Stimulated activated CD8-positive, alpha-beta memory T cell treated with anti-CD3 and anti-CD28 coated beads, Interleukin-15, amount 100 ng/mL, for 4 hours (primary cell): Measurements from ENCODE around the gene CGA.
"Not testable (repeated sequence)": the region's sequence is repeated elsewhere in the genome, so short reads cannot be mapped to it uniquely, and the experiment has no call there.

Source experiments
- DNase-seq, 2 donors: peaks; one replicate each; pipeline ENCODE4 v3.0.0-alpha.2; 2020; ENCODE audit warnings: low read depth in 2 of 2

Gene CGA

DNA sequence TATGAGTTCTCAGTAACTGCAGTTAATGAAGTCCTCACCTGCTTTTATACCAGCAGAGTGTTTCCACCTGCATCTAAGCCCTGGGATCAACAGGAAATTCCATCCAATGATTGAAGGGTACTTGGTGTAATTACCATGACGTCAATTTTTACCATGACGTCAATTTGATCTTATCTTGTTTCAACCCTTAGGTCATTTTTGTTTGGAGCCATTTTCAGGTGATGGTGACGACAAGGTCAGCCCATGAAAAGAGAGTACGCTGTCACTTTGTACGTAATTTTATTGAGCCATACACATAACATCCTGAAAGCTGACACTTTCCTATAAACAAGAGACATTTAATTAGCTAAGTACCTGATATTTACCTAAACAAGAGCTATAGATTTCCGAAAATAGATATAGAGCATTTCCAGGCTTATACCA, at the start of gene CGA:
Gene CGA (minus strand): TSS at position 20 of the 423 bp plus-strand sequence. CDS start 6,906 bp downstream, outside the sequence.
- DNase-seq = no peak

DNA sequence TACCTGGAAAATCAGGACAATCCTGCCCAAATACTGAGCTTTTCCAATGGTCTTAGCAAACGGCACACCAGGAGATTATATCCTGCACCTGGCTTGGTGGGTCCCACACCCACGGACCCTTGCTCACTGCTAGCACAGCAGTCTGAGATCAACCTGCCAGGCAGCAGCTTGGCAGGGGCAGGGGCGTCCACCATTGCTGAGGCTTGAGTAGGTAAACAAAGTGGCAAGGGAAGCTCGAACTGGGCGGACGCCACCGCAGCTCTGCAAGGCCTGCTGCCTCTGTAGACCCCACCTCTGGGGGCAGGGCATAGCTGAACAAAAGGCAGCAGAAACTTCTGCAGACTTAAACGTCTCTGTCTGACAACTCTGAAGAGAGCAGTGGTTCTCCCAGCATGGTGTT, 45.0 kb upstream of the CGA start:
- not testable (repeated sequence) for DNase-seq

DNA sequence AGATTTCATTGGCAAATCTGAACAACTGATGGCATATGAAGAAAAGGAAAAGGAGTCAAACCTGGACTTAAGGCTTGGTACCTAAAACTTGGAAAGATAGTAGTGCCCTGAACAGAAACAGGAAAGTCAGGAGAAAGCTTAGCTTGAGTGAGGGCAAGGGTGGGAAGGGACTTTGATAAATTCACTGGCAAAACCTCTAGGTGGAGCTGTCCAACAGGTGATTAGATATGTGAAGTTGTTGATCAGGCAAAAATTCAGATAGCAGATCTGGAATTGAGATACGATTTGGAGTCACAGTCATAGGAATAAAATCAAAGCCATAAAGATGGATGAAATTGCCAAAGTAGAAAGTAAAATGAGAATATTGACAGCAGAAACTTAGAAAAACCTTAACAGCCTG, 44.3 kb upstream of the CGA start:
- DNase-seq = no peak

DNA sequence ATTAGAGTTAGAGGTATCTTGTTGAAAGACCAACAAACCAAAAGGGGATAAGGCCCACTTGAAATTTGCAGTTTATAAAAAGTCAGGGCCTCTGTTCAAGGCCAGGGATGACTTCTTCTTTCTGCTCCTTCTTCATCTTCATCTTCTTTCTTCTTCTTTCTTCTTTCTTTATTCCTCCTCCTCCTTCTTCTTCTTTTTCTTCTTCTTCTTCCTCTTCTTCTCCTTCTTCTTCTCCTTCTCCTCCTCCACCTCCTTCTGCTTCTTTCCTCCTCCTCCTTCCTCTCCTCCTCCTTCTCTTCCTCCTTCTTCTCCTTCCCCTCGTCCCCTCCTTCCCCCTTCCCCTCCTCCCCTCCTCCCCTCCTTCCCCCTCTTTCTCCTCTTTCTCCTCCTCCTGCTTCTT, 42.1 kb upstream of the CGA start:
- DNase-seq = no peak

DNA sequence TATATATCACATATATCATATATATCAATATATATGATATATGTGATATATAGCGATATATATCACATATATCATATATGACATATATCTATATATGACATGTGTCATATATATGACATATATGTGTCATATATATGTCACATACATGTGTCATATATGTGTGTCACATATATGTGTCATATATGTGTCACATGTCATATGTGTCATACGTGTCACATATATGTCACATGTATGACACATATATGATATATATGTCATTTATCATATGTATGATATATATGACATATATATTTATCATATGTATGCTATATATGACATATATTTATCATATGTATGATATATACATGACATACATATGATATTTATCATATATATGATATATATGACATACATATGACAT, 32.8 kb upstream of the CGA start:
- DNase-seq = no peak

DNA sequence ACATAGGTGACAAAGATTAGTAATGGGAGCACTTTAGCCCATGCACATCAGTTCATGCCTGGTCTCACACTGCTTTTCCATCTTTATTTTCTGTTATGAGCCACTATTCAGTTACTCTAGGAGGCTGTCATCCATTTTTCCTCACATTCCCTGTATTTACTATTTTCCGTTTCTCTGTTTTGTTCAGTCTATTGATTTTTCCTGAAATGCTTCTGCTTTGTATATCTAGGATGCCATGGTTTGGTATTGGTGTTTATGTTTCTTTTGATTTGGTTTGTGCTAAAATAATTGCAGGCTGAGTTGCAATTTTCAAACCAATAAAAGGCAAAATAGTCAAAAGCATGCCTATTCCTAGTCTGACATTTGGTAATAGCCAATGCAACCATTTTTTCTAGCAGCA, 31.6 kb upstream of the CGA start:
- no peak for DNase-seq

DNA sequence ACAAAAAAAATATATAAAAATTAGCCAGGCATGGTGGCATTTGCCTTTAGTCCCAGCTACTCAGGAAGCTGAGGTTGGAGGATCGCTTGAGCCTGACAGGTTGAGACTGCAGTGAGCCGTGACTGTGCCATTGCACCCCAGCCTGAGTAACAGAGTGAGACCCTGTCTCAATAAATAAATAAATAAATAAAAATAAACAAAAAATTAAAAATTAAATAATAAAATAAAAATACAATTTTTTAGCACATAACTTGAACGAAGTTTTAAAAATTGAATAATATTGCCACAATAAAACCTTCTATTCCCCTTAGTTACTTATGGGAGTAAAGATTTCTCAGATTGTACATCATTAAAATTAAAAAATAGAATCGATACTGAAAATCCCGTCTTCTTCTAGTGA, 29.2 kb upstream of the CGA start:
- no peak for DNase-seq

DNA sequence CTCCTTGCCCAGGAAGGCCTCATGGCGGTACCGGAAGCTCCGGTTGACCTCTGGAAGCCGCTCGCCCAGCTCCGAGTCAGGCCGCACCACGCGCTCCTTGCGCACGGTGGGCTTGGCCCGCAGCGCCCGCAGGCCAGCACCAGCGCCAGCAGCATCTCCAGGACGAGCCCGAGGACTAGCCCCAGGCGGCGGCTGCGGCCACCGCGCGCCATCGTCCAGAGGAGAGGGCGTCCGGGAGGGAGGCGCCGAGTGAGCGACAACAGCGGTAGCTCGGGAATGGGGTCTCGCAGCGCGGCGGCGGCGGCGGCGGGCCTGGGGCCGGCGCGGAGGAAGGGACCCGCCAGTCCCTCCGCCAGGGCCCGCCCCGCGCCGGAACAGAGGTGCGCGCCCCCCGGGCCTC, 27.6 kb upstream of the CGA start:
- no peak for DNase-seq

DNA sequence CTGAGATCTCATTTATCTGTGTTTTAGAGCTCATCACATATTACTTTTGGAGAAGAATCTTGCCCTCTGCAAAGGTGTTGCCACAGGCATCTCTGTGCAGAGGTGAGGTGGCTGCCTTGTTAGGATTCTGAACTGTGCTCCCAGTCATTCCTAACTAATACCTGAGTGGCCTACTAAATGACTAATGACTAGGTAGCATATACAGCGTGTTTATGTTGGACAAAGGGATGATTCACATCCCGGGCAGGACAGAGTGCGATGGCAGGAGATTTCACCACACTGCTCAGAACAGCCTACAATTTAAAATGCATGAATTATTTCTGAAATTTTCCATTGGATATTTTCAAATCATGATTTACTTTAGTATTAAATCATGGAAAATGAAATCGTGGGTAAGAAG, 23.1 kb upstream of the CGA start:
- no peak for DNase-seq

DNA sequence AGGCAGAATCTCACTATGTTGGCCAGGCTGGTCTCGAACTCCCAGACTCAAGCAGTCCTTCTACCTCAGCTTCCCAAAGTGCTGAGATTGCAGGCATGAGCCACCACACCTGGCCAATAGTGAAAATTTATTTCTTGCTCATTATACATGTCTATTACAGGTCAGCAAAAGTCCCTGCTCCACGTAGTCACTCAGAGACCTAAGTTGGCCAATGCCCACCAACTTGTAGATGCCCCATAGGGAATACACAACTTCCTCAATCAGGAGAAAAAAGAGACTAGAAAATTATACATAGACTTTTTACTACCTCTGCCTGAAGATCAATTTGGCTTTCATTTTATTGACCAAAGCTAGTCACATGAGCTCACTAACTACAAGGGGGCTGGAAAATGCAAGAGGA, 22.0 kb upstream of the CGA start:
- no peak for DNase-seq

DNA sequence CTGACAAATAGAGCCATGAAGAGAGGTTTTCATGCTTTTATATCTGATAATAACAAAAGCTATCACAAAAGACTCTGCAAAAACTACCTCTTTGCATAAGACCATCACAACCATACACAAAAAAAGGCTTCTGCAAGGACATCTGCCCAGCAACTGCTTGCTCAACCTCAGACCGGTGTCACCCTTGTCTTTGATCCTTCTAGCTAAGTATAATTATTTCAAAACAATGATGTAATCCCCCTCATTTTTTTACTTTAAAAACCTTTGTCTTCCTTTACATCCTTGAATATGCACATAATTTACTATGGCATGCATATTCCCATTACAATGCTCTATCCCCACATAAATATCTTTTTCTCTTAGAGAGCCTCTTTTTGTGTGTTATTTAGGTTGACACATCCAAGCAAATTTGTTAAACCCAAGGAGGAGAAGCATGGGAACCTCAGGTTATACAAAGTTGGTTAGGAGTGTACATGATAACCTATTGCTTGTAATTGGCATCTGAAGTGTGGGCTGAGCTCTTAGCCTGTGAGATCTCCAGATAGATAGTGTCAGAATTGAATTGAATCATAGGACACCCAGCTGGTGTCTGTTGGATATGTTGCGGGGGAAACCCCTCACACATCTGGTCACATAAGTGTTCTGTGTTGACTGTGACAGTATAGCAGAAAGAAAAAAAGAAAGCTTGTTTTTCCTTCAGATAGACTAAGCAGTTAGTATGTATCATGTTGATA, 20.7 kb upstream of the CGA start:
- DNase-seq = no peak

DNA sequence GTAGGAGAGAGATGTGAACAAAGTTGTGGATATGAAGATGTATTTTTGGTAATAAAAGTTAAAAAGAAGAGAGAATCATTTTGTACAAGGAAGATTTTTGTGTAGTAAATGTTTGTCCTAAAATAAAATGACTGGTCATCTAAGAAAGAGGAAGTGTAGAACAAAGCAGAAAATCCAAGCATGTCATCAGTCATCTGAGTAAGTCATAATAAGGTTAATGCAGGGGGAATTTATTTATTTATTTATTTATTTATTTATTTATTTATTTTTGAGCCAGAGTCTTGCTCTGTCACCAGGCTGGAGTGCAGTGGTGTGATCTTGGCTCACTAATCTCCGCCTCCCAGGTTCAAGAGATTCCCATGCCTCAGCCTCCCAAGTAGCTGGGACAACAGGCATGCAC, 15.7 kb upstream of the CGA start:
- no peak for DNase-seq

DNA sequence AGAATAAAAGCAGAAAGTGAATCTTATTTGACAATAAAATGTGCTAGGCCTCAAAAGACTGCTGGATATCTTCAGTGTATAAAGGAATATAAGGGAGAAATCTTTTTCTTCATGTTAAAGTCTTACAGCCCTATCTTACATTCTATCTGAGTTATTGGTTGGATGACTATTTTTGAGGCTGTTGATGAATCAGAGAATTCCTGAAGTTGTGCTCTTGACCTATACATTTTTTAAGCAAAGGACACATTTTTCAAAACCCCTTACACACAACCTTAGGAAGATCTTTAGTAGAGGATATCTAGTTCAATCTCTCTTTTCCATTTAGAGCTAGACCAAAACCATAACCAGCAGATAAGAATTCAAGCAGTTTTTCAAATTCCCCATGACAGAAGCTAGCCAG, 10.9 kb upstream of the CGA start:
- DNase-seq = no peak

DNA sequence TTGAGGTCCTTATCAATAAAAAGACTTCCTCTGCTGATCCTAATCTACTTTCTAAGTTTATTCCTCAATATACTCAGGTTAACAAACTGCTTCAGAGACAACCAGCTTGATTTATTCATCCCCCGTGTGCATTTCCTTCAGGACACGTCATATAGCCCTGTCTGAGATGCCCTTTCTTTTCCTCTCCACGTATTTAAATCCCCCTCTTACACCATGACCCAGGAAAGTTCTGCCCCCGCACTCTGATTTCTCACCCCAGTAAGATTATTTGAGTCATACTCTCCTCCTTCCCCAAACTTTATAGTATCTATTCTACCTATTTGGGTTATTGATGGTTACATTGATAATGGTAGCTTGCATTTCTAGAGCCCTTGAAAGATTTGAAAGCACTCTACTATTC, 9.8 kb upstream of the CGA start:
- no peak for DNase-seq

DNA sequence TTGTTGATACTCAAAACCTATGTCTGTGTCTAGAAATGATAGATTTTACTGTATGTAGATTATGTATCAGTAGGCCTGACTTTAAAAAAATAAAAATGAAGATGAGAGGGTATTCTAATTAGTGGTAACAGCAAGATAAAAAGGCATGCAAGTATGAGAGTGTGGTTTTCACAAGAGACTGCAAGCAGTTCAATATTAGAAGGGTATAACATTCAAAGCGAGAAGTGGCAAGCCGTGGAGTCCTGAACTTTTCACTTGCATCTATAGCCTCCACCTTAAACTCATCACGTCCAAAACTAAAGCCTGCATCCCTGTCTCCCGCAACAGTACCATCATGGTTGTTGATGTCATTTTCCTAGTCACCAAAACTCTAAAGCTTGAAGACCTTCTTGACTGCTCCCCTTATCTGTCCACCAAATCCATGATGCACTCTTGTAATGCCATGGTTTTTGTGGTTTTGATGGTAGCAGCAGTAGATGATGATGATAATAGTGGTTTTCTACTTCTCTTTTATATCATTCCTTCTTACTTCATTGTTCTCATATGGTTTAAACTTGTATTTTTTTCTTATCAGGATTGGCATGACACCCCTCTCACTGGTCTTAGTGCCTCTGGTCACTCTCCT, 9.2 kb upstream of the CGA start:
- no peak for DNase-seq

DNA sequence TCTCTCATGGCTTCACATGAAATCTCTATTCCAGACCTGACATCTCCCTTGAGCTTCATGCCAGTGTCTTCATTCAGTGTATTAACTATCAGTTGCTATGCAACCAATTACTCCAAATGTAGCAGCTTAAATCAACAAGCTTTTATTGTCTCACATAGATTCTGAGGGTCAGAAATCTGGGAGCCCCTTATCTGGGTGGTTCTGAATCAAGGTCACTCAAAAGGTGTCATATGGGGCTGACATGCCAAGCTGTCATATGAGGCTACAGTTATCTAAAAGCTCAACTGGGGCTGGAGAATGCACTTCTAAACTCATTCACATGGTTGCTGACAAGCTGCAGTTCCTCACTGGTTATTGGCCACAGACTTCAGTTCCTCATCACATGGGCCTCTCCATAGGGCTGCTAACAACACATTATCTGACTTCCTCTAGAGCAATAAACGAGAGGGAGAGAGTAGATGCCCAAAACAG, 7.3 kb upstream of the CGA start:
- no peak for DNase-seq

DNA sequence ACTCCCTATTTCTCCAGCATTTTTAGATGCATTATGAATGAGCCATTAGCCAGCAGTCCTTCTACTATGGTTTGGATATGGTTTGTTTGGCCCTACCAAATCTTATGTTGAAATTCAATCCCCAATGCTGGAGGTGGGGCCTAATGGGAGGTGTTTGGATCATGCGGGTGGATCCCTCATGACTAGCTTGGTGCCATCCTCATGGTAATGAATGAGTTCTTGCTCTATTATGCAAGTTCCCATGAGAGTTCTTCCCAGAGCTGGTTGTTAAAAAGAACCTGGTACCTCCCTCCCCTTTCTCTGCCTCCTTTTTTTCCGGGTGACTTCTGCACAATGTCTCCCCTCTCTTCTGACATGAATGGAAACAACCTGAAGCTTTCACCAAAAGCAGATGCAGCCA, 6.2 kb upstream of the CGA start:
- no peak for DNase-seq

DNA sequence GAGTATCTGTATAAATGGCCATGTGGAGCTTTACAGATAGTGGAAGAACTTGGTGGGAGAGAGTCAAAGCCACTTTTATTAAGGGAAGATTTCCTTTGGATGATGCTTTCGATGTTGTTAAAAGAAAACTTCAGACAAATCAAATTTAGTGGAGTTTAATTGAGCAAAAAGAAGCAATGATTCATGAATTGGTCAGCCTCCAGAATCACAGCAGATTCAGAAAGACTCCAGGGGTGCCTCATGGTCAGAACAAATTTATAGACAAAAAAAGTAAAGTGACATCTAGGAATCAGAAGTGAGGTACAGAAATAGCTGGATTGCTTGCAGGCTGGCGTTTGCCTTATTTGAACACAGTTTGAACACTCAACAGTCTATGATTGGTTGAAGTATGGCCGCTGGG, 5.3 kb upstream of the CGA start:
- DNase-seq = no peak

DNA sequence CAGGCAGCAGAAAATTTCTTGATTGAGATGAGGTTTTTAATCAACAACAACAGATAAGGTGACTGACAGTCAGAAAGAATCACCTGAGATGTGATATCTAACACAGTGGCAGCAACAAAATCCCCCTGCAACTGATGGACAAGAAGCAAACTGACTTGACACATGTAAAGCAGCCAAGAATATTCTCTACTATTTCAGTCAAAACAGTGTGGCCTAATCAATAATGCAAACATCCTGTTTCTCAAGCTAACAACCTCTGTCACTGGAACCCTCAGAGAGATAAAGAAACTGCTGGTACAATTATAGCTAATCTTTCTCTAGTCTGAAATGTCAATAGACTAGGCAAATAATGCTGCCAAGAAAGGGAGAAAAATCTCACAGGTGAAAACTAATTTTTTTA, 4.6 kb upstream of the CGA start:
- no peak for DNase-seq

DNA sequence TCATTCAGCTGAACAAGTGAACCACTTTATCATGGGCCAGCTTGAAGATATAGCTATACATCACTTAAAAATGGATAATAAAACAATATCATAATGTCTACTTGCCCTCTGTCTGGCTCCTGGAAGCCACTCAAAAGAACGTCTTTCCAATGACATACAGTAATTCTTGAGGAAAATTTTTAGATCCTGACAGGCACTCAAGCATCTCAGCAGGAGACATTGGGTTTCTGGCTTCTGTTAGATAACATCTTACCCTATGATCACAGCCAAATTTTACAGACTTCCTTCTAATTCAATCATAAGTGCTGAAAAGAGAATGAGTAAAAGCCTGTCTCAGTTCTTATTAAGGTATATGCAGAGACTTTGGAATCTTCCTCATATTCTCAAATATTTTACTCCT, 330 bp downstream of the CGA start:
- no peak for DNase-seq

DNA sequence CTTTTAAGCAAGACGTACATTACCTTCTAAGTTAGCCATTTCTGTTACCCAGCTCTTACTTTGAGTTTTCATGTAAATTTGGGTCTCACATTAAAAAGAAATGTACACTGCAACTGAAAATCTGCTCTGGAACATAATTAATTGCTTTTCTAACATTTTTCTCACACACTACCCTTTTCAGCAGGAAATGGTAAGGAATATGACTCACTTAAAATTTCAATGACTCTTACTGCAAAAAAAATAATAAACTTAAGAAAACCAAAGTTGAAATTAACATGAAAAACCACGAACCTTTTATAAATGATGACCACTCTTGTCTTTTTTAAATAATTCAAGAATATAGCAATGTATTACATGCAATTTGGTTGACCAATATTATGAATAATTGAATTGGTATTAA, 1.3 kb downstream of the CGA start:
- no peak for DNase-seq

DNA sequence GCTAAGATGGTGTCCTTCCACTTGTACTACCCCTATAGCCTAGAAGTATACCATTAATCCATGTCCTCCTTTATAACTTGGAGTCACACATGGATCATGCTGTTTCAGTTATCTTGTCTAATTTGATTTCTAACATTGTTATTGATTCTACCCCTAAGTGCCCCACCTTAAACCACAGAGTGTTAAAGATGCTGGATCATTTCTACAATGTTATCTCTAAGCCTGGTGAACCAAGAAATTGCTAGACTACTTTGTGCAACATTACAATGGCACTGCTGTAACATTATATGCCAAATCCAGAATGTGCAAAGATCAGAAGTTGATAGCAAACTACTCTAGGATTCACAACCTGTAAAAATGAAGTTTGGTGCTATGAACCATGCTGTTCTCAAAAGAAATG, 1.7 kb downstream of the CGA start:
- no peak for DNase-seq

DNA sequence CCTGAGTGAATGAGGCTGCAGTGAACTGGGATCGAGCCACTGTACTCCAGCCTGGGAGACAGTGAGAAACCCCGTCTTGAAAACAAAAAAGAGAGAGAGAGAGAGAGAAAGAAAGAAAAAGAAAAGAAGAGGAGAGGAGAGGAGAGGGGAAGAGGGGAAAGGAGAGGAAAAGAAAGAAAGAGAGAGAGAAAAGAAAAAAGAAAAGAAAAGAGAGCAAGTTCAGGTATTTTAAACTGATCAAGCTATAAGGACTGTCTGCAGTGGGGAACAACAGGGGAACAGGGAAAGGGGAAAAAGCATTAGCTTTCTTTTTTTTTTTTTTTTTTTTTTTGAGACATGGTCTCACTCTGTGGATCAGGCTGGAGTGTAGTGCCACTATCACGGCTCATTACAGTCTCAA, 2.5 kb downstream of the CGA start:
- no peak for DNase-seq

DNA sequence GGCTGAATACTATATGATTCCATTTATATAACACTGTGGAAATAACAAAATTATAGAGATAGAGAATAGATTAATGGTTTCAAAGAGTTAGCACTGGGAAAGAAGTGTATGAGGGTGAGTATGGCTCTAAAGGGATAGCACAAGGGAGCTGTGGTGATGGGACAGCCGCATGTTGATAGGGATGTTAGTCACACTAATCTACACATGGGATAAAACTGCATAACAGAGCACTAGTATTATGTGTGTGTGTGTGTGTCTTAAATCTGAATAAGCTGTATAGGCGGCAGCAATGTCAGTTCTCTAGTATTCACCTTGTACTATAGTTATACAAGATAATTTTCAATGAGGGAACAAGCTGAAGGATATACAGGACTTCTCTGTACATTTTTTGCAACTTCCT, 5.8 kb downstream of the CGA start:
- no peak for DNase-seq
